ENCODE data around the gene MYO1E.

- no peak for TF ChIP-seq EP300 (IDR thresholded peaks at IDR 0.05)
- TF ChIP-seq, protein P1, sequence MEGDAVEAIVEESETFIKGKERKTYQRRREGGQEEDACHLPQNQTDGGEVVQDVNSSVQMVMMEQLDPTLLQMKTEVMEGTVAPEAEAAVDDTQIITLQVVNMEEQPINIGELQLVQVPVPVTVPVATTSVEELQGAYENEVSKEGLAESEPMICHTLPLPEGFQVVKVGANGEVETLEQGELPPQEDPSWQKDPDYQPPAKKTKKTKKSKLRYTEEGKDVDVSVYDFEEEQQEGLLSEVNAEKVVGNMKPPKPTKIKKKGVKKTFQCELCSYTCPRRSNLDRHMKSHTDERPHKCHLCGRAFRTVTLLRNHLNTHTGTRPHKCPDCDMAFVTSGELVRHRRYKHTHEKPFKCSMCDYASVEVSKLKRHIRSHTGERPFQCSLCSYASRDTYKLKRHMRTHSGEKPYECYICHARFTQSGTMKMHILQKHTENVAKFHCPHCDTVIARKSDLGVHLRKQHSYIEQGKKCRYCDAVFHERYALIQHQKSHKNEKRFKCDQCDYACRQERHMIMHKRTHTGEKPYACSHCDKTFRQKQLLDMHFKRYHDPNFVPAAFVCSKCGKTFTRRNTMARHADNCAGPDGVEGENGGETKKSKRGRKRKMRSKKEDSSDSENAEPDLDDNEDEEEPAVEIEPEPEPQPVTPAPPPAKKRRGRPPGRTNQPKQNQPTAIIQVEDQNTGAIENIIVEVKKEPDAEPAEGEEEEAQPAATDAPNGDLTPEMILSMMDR (IDR thresholded peaks at IDR 0.05): no peak
Observed at GRCh38 chr15:59224474-59224873, 148.2 kb downstream of the MYO1E start.
